Left ventricle myocardium inferior (tissue), 1 donor: ENCODE measurements around the gene PCF11. TPM values are rescaled to one million over a fixed set of nuclear protein-coding genes. Genes with fewer than 3 reads are reported as not detected.
"Not testable (repeated sequence)": the region's sequence is repeated elsewhere in the genome, so short reads cannot be mapped to it uniquely, and the experiment has no call there.

Experiments used
- DNase-seq: peaks from one replicate; pipeline ENCODE4 v3.0.0-alpha.2; 2020
- H3K27ac ChIP-seq: fragments of 200-600 bp; replicated peaks from 2 replicates; pipeline ENCODE4 v1.8.0; 2021
- H3K27me3 ChIP-seq: fragments of 200-600 bp; 2 replicates; pipeline ENCODE4 v1.8.0; 2021; ENCODE audit warnings: low read depth
- H3K36me3 ChIP-seq: fragments of 200-600 bp; 2 replicates; pipeline ENCODE4 v1.8.0; 2021
- H3K4me1 ChIP-seq: fragments of 200-600 bp; 2 replicates; pipeline ENCODE4 v1.8.0; 2021
- H3K4me3 ChIP-seq: fragments of 200-600 bp; 2 replicates; pipeline ENCODE4 v1.8.0; 2021; ENCODE audit warnings: mild to moderate bottlenecking, moderate library complexity
- H3K9me3 ChIP-seq: fragments of 200-600 bp; replicated peaks from 2 replicates; pipeline ENCODE4 v1.8.0; 2021
- CTCF ChIP-seq: fragments of 200-600 bp; IDR thresholded peaks from 2 replicates; pipeline ENCODE4 v1.8.0; 2021; ENCODE audit warnings: antibody characterized with exemption, mild to moderate bottlenecking, borderline replicate concordance
- intact Hi-C: fragments of 100-400 bp; cut with micrococcal nuclease; formaldehyde crosslinking; loops from one replicate; pipeline ENCODE4 v1.11.0; 2022
- total RNA-seq: library from RNA; stranded (reverse); fragmentation: NEBNext Ultra II Directional; extraction: Animal tissue kit (Norgen Biotek cat#: 25700); gene quantifications from one replicate; pipeline ENCODE4 v1.2.1, GENCODE V29; 2021
- donor health status: DM: no; HTN: yes; CAD: no; lungs with severe emphysema.

PCF11 gene
- total RNA-seq, 1 donor from 2014 or later: 25.8 TPM

DNA sequence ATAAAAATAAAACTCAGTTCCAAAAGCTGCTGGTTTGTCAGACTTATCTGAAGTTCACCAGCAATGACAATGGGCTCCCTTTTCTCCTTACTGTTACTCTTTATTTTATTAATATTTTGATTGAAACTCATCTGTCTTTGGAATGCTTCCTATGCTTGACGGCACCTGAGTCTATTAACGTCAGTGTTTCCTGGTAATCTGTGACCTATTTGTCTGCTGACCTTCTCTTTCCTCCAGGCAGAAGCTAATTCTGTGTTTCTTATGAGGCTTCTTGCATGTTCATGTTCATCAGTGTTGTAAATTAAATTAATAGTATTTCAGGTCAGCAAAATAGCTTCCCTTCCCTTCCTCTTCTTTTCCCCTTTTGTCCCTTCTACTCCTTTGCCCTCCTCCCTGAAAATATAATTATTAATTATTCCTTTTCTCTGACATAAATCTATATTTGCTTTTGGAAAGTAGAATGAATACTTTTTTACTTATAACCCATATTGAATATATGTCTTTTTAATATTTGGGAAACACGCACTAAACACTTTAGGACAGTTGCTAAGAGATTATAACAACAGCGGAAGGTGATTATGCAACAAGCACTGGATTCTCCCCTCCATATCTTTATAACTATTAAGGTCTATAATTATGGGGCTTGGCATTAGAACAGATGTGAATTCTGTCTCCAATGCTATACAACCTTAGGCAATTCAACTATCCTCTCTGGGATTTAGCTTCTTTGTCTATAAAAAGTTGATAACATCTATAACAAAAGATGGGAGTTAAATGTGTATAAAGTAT, 32.1 kb upstream of the PCF11 start:
- no peaks in the 10 kb centered on the region for H3K36me3 ChIP-seq
- no peak for DNase-seq
- H3K4me1 ChIP-seq: peaks cover 5% of the 10 kb centered on the region
- H3K4me3 ChIP-seq: no peak overlapping the region
- no peak overlapping the region for H3K27ac ChIP-seq
- TF ChIP-seq CTCF: no peak
- no peaks in the 10 kb centered on the region for H3K27me3 ChIP-seq
- H3K9me3 ChIP-seq: no peaks in the 10 kb centered on the region
- intact Hi-C loops: no loop called here

- H3K4me1 ChIP-seq: peaks cover 5% of the 10 kb centered on the region
- DNase-seq: no peak
- no peaks in the 10 kb centered on the region for H3K36me3 ChIP-seq
- no peak overlapping the region for H3K27ac ChIP-seq
- TF ChIP-seq CTCF: no peak
- intact Hi-C loops: no loop called here
- H3K9me3 ChIP-seq: no peaks in the 10 kb centered on the region
- H3K27me3 ChIP-seq: no peaks in the 10 kb centered on the region
- no peak overlapping the region for H3K4me3 ChIP-seq
These were observed 31.4 kb upstream of the PCF11 start for GRCh38 chr11:83125577-83125976.

DNA sequence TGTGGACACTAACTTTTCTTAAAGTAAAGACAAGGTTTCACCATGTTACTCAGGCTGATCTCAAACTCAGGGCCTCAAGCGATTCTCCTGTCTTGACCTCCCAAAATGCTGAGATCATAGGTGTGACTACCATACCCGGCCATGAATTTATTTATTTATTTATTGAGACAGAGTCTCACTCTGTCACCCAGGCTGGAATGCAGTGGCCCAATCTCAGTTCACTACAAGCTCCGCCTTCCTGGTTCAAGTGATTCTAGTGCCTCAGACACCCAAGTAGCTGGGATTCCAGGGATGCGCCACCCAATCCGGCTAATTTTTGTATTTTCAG, 29.7 kb upstream of the PCF11 start:
- no peaks in the 10 kb centered on the region for H3K9me3 ChIP-seq
- H3K4me3 ChIP-seq: no peak overlapping the region
- no peak overlapping the region for H3K27ac ChIP-seq
- H3K36me3 ChIP-seq: no peaks in the 10 kb centered on the region
- intact Hi-C loops: no loop called here
- peaks cover 5% of the 10 kb centered on the region for H3K4me1 ChIP-seq
- H3K27me3 ChIP-seq: no peaks in the 10 kb centered on the region
- TF ChIP-seq CTCF: no peak
- no peak for DNase-seq

DNA sequence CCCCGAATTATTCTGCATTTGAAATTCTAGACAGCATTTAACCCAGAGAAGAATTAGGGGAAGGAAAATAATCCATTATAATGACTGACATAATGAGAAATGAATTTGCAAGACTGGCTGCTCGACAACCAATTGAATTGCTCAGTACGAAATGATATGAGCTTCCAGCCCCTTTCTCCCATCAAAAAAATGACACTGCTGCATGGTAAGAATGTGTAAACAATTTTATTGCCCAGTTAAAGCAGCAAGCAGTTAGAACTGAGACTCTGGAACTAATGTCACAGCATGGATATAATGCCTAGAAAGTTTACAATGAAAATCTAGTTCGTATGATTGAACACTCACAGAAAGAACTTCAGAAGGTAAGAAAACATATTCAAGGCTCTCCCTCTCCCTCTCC, 24.7 kb upstream of the PCF11 start:
- TF ChIP-seq CTCF: no peak
- no peak for DNase-seq
- intact Hi-C loops: no loop called here
- Histone ChIP-seq H3K36me3 (no peaks in the 10 kb centered on the region), H3K4me3 (no peak overlapping the region), H3K27me3 (no peaks in the 10 kb centered on the region), H3K27ac (no peak overlapping the region), H3K9me3 (no peaks in the 10 kb centered on the region), H3K4me1 (no peaks in the 10 kb centered on the region)

GRCh38 chr11:83133266-83133665, 23.7 kb upstream of the PCF11 start:
- H3K27me3 ChIP-seq: not testable (repeated sequence)

DNA sequence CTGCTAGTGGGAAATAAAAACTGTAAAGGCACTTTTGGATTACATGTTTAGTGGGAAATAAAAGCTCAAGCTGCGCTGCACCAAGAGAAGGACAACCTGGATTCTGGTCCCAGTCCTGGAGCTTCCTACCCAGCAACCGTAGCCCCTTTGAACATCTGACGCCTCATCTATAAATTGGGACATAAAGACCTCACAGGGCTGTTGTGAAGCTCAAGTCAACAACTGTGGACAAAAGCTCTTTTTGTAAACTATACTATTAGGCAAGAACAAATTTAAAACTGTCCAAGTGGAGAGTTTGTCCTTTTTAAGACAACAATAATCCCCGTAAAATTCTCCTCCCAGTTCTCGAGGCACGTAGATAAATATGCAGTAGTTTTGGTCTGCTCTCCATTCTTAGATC, 17.6 kb upstream of the PCF11 start:
- Histone ChIP-seq H3K4me1 (no peaks in the 10 kb centered on the region), H3K4me3 (no peak overlapping the region), H3K9me3 (no peaks in the 10 kb centered on the region), H3K27ac (no peak overlapping the region), H3K36me3 (no peaks in the 10 kb centered on the region), H3K27me3 (no peaks in the 10 kb centered on the region)
- TF ChIP-seq CTCF: no peak
- intact Hi-C loops: no loop called here
- DNase-seq: no peak

More at GRCh38 chr11:83133266-83133665, 23.7 kb upstream of the PCF11 start:
- H3K27ac ChIP-seq, H3K4me1 ChIP-seq, H3K4me3 ChIP-seq, DNase-seq, intact Hi-C loops, H3K9me3 ChIP-seq, H3K36me3 ChIP-seq: not testable (repeated sequence)
